Urinary bladder (tissue), 4 donors: ENCODE measurements around the gene PLPPR2. TPM values are rescaled to one million over a fixed set of nuclear protein-coding genes. Genes with fewer than 3 reads are reported as not detected.
"Not testable (repeated sequence)": the region's sequence is repeated elsewhere in the genome, so short reads cannot be mapped to it uniquely, and the experiment has no call there.

ENCODE experiments used
- DNase-seq: peaks from one replicate; pipeline ENCODE4 v3.0.0-alpha.2; 2015; ENCODE audit errors: extremely low spot score
- H3K27ac ChIP-seq: one replicate; pipeline ENCODE4 v1.5.1; 2013; ENCODE audit warnings: low read depth, mild to moderate bottlenecking, moderate library complexity
- H3K36me3 ChIP-seq: one replicate; pipeline ENCODE4 v1.6.1; 2013; ENCODE audit warnings: mild to moderate bottlenecking, moderate library complexity; ENCODE audit not compliant: insufficient read depth
- H3K4me1 ChIP-seq: one replicate; pipeline ENCODE4 v1.6.1; 2013; ENCODE audit warnings: mild to moderate bottlenecking, moderate library complexity; ENCODE audit not compliant: insufficient read depth
- H3K4me3 ChIP-seq: one replicate; pipeline ENCODE4 v1.5.1; 2013; ENCODE audit warnings: low read depth, low read length
- WGBS: extraction: QIAGEN DNeasy Blood & Tissue Kit; methylation state at CpG from one replicate; pipeline ENCODE4 v1.1.7; 2013; 5-methylcytosine and 5-hydroxymethylcytosine counted together
- polyA plus RNA-seq: library from polyadenylated mRNA; stranded (reverse); fragments of 200-250 nt; gene quantifications from one replicate; pipeline ENCODE4 v1.2.3, GENCODE V29; 2013
- total RNA-seq: library from RNA; depleted of rRNA; stranded (reverse); fragments of >200 nt; gene quantifications from one replicate; pipeline ENCODE4 v1.2.3, GENCODE V29; 2014
- donor health status: healthy with polysubstance abuse.
- donor health status: healthy.

Gene PLPPR2
- total and polyA plus RNA-seq, 2 donors = 7.2 to 41.5 TPM

DNA sequence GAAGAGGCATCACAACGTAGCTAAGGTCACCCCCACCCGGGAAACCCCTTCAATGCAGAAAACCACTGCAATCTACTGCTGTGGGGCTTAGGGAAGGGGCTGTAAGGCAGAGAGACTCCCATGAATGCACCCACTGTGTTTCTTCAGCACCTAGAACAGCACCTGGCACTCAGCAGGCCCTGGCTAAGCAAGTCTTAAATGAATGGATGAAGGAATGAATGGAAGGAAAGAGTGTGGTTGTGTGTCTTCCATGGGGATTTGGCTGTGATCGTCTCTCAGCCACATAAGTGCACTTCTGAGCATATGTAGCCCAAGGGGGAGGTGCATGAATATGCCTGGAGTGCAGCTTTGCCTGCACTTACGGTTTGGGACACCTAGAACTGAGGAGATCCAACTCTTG, 6.1 kb upstream of the PLPPR2 start:
- H3K27ac ChIP-seq = no peak overlapping the region
- 93% methylated on average over 4 of the region's 4 CpGs for WGBS
- H3K4me3 ChIP-seq = no peak overlapping the region
- H3K36me3 ChIP-seq = no peaks in the 10 kb centered on the region
- DNase-seq = no peak
- H3K4me1 ChIP-seq = no peaks in the 10 kb centered on the region

DNA sequence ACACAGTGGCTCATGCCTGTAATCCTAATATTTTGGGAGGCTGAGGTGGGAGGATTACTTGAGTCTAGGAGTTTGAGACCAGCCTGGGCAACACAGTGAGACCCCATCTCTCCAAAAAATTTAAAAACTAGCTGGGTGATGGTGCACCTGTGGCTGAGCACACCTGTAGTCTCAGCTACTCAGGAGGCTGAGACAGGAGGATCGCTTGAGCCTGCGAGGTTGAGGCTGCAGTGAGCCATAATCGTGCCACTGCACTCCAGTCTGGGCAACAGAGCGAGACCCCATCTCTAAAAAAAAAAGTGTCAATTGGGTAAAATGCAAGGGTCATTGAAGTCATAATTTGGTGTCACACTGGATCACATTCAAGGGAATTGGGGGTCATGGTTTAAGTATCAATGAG, 1.1 kb upstream of the PLPPR2 start:
- DNase-seq, H3K4me1 ChIP-seq, H3K27ac ChIP-seq, H3K4me3 ChIP-seq, H3K36me3 ChIP-seq: not testable (repeated sequence)
- WGBS = over 99% methylated on average over 4 of the region's 4 CpGs

DNA sequence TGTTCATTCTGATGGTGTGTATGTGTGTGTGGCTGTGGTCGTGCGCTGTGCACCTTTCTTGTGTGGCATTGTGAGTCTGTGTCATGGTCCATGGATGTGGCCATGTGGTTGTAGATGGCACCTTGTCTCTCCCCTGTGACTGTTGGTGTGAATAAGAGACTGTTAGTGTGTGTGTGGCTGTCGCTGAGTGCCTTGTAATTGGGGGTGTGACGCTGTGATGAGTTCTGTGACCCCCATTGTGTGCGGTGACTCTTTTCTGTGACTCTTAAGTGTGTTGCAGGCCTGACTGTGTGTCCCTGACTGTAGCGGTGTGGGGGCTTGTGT, 804 bp downstream of the PLPPR2 start:
- H3K36me3 ChIP-seq = no peaks in the 10 kb centered on the region
- peaks cover 3% of the 10 kb centered on the region for H3K4me1 ChIP-seq
- 81% methylated on average over 6 of the region's 6 CpGs for WGBS
- no peak for DNase-seq
- peak overlapping the region; percentile 67 for H3K4me3 ChIP-seq
- no peak overlapping the region for H3K27ac ChIP-seq

DNA sequence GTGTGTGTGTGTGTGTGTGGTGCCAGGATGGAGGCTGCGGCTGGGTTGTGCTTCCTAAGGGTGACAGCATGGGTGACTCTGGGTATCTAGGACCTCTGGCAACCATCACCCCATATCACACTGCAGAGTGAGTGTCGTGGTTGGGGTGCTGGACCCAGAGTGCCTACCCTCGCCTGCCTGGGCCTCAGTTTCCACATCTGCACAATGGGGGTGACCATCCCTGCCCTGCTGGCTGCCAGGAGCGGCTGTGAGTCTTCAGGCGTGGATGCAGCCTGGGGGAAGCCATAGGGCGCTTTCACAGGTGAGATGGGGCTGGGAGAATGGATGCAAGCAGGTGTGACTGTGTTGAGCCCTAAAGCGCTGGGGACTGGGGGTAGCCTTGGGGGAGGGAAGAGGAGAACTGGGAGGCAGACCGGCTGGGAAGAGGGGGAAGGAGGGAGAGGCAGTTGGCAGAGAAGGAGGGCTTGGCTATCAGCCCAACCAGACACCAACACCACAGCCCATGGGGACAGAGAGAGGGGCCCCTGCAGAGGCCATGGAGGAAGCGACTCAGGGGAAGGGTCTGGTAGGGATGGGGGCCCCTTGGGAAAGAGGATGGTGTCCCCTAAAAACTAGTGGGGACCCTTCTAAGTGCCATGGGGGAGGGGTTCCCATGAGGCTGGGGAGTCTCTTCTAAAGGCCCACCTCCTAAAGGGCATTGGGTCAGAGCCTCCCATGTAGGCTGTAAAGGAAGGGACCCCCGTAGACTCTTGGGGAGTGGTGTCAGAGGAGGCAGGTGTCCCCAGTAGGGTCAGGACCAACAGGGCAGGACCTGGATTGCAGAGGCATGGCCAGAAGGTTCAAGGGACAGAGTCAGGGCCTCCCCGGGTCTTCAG, 1.7 kb downstream of the PLPPR2 start:
- H3K27ac ChIP-seq = no peak overlapping the region
- no peaks in the 10 kb centered on the region for H3K36me3 ChIP-seq
- no peak overlapping the region for H3K4me3 ChIP-seq
- WGBS = 82% methylated on average over 11 of the region's 11 CpGs
- peaks cover 3% of the 10 kb centered on the region for H3K4me1 ChIP-seq
- no peak for DNase-seq

DNA sequence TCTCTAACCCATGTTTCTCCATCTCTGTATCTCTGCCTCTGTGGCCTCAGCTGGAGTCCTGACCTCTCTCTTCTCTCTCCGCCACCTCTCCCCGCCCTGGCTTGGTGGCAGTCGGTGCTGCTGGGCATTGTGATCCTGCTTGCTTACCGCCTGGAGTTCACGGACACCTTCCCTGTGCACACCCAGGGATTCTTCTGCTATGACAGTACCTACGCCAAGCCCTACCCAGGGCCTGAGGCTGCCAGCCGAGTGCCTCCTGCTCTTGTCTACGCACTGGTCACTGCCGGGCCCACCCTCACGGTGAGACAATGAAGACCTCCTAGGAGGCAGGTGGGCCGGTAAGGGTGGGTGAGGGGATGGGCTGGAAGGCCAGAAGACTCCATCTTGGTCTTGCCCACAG, 4.2 kb downstream of the PLPPR2 start:
- Histone ChIP-seq H3K4me1 (peaks cover 3% of the 10 kb centered on the region), H3K36me3 (no peaks in the 10 kb centered on the region), H3K27ac (no peak overlapping the region), H3K4me3 (no peak overlapping the region)
- 87% methylated on average over 11 of the region's 11 CpGs for WGBS
- no peak for DNase-seq

DNA sequence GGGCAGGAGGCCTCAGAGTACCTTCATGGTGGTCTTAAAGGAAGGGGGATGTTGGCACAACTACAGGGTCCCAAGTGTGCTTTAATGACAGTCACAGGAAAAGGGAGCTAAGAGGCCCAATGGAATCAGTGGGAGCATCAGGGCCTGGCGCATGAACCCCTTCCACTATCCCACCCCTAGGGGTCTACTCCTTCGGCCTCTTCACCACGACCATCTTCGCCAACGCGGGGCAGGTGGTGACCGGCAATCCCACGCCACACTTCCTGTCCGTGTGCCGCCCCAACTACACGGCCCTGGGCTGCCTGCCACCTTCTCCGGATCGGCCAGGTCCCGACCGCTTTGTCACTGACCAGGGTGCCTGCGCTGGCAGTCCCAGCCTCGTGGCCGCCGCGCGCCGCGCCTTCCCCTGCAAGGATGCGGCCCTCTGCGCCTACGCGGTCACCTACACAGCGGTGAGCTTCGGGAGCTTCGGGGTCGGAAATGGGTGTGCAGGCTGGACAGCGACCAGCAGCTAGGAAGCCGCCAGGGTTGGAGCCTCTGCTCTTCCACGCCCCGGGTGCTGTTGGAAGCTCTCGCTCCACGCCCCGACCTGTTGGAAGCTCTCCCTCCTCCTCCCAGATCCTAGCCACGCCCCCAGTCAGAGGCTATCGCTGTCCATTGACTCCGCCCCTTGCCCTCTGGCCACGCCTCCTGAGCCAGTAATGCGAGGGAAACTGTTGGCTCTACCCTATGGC, 6.0 kb downstream of the PLPPR2 start:
- Histone ChIP-seq H3K27ac (no peak overlapping the region), H3K36me3 (no peaks in the 10 kb centered on the region), H3K4me1 (no peaks in the 10 kb centered on the region), H3K4me3 (no peak overlapping the region)
- WGBS = 60% methylated on average over 43 of the region's 43 CpGs
- DNase-seq = no peak

DNA sequence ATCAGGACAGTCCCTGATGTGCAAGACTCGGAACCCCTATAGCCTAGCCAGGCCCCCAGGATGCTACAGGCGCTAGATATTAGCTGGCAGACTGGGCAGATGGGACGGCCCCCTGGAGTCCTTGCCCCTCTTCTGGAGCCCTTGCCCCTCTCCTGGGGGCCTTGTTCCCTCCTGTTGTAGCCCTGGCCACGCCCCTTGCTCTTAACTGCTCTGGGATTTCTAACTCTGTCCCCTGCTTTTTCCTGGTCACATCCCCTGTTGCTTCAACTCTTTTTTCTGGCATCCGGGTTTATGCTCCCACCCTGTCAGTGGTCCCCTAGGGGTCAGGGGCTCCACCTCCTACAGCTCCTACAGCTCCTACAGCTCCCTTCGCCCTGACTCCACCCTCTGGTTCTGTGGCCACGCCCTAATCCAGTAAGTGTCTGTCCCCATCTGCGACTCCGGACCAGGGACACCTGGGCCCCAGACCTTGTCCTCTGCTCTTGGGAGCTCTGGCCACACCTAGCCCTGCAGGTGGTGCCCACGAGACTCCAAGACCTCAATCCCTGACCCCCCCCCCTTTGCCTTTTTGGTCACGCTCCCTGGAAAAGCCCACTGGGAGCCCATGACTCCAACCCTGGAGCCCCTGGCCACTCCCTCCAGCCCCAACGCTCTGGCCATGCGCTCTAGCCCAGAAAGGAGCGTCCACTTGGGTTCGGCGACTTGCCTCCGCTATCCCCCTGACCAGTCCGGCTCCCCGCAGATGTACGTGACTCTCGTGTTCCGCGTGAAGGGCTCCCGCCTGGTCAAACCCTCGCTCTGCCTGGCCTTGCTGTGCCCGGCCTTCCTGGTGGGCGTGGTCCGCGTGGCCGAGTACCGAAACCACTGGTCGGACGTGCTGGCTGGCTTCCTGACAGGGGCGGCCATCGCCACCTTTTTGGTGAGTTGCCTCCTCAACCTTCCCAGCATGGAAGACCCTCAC, 6.8 kb downstream of the PLPPR2 start:
- H3K27ac ChIP-seq = no peak overlapping the region
- no peak for DNase-seq
- H3K4me1 ChIP-seq = no peaks in the 10 kb centered on the region
- no peaks in the 10 kb centered on the region for H3K36me3 ChIP-seq
- 79% methylated on average over 35 of the region's 35 CpGs for WGBS
- H3K4me3 ChIP-seq = no peak overlapping the region

DNA sequence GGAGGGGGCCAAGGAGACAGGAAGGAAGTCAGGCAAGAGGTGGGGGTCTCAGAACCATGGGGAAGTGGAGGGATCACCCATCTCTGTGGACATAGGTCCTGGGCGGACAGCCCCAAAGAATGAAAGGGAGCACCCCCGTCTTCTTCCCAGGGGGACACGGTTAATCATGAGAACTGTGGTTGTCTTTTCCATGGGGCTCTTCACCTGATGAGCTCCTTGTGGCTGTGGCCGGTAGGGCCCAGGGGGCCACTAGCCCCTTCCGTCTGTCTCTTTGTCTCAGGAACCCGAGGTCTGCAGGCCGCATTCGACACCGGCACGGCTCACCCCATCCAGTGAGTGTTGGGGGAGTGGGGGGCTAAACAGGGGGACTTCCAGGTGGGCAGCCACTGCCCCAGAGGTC, 8.6 kb downstream of the PLPPR2 start:
- no peaks in the 10 kb centered on the region for H3K4me1 ChIP-seq
- H3K27ac ChIP-seq = no peak overlapping the region
- 90% methylated on average over 10 of the region's 10 CpGs for WGBS
- DNase-seq = no peak
- H3K4me3 ChIP-seq = no peak overlapping the region
- no peaks in the 10 kb centered on the region for H3K36me3 ChIP-seq

DNA sequence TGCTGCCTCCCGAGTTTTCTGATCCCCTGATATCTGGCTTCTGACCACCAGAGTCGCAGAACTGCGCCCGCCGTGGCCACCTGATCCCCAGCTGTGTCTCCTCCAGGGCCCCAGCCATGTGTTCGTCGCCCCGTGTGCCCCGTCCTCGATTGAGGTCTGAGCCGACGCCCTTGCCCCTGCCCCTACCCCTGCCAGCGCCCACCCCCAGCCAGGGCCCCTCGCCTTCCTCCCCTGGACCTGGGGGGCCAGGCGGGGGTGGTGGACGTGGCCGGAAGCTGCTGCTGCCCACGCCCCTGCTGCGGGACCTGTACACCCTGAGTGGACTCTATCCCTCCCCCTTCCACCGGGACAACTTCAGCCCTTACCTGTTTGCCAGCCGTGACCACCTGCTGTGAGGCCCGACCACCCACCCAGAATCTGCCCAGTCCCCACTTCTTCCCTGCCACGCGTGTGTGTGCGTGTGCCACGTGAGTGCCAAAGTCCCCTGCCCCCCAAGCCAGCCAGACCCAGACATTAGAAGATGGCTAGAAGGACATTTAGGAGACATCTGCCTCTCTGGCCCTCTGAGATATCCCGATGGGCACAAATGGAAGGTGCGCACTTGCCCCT, 9.2 kb downstream of the PLPPR2 start:
- DNase-seq = no peak
- Histone ChIP-seq H3K4me3 (no peak overlapping the region), H3K36me3 (no peaks in the 10 kb centered on the region), H3K4me1 (no peaks in the 10 kb centered on the region), H3K27ac (no peak overlapping the region)
- 91% methylated on average over 28 of the region's 28 CpGs for WGBS

DNA sequence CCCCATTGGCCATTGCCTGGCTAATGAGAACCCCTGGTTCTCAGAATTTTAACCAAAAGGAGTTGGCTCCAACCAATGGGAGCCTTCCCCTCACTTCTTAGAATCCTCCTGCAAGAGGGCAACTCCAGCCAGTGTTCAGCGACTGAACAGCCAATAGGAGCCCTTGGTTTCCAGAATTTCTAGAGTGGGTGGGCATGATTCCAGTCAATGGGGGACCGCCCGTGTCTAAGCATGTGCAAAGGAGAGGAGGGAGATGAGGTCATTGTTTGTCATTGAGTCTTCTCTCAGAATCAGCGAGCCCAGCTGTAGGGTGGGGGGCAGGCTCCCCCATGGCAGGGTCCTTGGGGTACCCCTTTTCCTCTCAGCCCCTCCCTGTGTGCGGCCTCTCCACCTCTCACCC, 9.7 kb downstream of the PLPPR2 start:
- no peak overlapping the region for H3K27ac ChIP-seq
- H3K36me3 ChIP-seq = no peaks in the 10 kb centered on the region
- H3K4me1 ChIP-seq = no peaks in the 10 kb centered on the region
- WGBS = 62% methylated on average over 5 of the region's 5 CpGs
- no peak for DNase-seq
- no peak overlapping the region for H3K4me3 ChIP-seq

DNA sequence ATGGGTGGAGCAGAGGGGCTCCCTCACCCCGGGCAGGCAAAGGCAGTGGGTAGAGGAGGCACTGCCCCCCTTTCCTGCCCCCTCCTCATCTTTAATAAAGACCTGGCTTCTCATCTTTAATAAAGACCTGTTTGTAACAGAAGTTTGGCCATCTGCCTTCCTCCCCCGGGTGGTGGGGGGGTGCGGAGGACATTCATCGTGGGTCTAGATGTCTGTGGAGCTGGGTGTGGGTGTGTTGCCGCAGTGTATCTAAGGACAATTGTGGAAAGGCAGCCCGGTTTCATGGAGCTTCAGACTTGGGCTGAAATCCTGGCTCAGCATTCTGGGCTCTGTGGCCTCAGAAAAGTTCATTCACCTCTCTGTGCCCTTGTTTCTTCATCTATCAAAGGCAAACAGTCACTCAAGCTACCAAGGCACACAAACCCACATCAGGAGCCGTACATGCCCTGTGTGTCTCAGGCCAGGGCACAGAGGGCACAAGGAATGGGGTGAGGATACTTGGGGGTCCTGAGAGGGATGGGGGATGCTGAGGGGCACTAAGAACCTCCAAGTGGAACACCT, 10.4 kb downstream of the PLPPR2 start:
- Histone ChIP-seq H3K4me3 (no peak overlapping the region), H3K27ac (no peak overlapping the region), H3K4me1 (no peaks in the 10 kb centered on the region), H3K36me3 (no peaks in the 10 kb centered on the region)
- no peak for DNase-seq
- WGBS = 75% methylated on average over 7 of the region's 7 CpGs

DNA sequence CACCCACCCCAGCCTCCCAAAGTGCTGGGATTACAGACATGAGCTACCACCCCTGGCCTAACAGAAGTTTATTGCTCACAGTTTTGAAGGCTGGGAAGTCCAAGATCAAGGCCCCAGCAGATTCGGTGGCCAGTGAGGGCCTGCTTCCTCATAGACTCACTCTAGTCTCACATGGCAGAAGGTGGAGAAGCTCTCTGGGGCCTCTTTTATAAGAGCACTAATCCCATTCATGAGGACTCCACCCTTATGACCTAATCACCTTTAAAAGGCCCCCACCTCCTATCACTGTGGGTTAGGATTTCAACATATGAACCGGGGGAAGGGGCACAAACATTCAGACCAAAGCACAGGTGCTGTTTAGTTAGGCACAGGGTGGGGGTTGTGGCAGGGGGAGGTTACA, 12.3 kb downstream of the PLPPR2 start:
- Histone ChIP-seq H3K27ac (no peak overlapping the region), H3K36me3 (no peaks in the 10 kb centered on the region), H3K4me3 (no peak overlapping the region), H3K4me1 (no peaks in the 10 kb centered on the region)
- 76% methylated on average over 2 of the region's 2 CpGs for WGBS
- DNase-seq = no peak

DNA sequence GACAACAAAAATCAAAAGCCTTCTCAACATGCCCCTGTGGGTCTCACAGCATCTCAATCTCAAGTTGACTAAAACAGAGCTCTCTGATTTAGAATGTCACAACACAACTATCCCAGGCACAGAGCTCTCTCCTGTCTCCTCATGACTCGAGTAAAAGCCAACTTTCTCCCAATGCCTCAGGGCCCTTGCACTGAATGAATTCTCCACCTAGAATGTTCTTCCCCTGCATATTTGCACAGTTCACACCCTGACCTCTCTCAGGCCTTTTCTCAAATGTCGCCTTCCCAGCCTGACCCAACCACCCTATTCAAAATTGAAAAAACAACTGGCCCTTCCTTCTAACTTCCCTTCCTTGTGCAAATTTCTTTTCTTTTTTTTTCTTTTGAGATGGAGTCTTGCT, 15.5 kb downstream of the PLPPR2 start:
- no peaks in the 10 kb centered on the region for H3K36me3 ChIP-seq
- WGBS = 92% methylated on average over 2 of the region's 2 CpGs
- no peak for DNase-seq

More for the DNA sequence above, 15.5 kb downstream of the PLPPR2 start:
- no peak overlapping the region for H3K27ac ChIP-seq
- H3K4me1 ChIP-seq = no peaks in the 10 kb centered on the region
- no peak overlapping the region for H3K4me3 ChIP-seq
